ENCODE measurements around the gene GLI3.

GLI3 gene

DNA sequence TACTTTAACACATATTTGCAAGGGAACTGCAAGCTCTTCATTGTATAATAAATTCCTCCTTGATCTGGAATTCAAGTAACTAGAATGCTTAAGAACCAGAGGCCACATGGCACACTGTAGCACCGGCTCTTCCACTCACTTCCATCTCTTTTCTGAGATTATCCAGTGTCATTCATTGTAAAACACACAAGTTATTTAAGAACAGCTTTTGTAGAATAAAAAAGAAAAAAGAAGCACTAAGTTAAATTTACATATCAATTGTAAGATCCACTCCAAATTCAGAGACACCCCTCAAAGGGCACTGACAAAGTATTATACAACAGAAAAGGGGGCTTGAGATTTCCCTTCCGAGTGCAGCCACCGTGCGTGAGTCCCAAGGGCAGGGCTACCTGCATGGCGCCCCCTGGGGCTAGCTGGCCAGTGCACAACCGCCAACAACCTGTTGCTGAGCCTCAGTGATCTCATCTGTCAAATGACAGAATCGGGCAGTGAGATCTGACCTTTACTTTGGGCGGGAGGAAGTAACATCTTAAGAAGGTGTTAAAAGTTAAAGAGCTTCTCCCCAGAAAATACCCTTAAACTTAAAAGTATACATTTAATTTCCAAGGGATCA, 12.5 kb downstream of the GLI3 start:
- DNase-seq (ENCODE audit: low read depth): no peak
- no peak overlapping the region for H3K4me3 ChIP-seq (ENCODE audit: low read length)
- TF ChIP-seq, protein P1, sequence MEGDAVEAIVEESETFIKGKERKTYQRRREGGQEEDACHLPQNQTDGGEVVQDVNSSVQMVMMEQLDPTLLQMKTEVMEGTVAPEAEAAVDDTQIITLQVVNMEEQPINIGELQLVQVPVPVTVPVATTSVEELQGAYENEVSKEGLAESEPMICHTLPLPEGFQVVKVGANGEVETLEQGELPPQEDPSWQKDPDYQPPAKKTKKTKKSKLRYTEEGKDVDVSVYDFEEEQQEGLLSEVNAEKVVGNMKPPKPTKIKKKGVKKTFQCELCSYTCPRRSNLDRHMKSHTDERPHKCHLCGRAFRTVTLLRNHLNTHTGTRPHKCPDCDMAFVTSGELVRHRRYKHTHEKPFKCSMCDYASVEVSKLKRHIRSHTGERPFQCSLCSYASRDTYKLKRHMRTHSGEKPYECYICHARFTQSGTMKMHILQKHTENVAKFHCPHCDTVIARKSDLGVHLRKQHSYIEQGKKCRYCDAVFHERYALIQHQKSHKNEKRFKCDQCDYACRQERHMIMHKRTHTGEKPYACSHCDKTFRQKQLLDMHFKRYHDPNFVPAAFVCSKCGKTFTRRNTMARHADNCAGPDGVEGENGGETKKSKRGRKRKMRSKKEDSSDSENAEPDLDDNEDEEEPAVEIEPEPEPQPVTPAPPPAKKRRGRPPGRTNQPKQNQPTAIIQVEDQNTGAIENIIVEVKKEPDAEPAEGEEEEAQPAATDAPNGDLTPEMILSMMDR (IDR thresholded peaks at IDR 0.05; ENCODE audit: insufficient read depth, low read depth, low read length, missing control alignments): no peak

DNA sequence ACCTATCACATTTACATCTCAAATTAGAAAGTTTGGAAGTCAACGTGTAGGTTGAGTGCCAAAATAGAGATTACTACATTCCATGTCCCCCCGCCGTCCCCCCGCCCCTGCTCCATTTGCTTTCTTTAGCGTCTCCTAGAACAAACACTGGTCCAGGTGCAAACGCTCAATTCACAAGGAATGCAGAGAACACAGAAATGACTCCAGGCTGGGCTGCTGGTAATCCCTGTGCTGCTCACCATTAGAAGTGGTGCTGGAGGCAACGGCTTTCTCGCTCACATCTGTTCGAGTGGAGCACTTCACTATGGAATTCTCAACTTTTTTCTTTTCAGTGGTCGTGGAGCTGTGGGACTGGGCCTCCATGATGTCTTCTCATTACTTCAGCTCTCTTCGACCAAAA, 14.1 kb downstream of the GLI3 start:
- no peak overlapping the region for H3K4me3 ChIP-seq (ENCODE audit: low read length)
- DNase-seq (ENCODE audit: low read depth): no peak
- TF ChIP-seq, protein P1 (IDR thresholded peaks at IDR 0.05; ENCODE audit: insufficient read depth, low read depth, low read length, missing control alignments): no peak

DNA sequence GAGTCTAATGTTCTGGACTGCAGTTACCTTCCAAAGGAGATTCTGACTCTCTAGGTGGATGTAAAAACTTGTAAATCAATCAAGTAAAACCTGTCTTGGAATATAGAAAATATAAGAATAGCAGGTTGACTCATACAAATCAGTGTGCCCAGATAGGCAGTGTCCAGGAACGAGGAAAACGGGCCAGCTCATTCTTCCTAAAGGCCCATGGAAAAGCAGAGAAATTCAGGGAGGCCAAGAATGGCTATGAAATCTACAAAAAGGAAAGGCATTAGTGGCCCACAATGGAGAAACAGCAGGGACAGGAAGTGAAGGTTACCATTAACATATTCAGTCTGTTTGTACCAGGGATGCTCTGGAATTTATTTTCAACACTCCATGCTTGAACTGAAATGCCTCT, 14.9 kb downstream of the GLI3 start:
- H3K4me3 ChIP-seq (ENCODE audit: low read length): no peak overlapping the region
- DNase-seq (ENCODE audit: low read depth): no peak
- TF ChIP-seq, protein P1 (IDR thresholded peaks at IDR 0.05; ENCODE audit: insufficient read depth, low read depth, low read length, missing control alignments): no peak

DNA sequence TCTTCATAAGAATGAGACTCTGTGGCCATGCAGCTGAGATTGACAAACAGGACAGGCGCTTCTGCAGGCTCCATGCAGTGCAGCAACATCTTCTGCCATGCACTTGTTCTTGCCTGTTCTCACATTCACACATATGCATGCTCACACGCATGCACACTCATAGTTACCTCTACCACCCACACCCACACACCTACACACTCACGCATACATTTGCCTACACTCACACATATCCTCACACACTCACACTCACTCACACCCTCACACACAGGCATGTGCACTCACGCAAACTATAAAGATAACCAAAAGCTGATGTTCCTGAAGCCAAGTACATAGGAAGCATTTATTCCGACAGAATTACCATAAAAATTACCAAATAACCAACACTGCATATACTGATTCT, 15.7 kb downstream of the GLI3 start:
- H3K4me3 ChIP-seq (ENCODE audit: low read length): no peak overlapping the region
- DNase-seq (ENCODE audit: low read depth): no peak
- TF ChIP-seq, protein P1 (IDR thresholded peaks at IDR 0.05; ENCODE audit: insufficient read depth, low read depth, low read length, missing control alignments): no peak

DNA sequence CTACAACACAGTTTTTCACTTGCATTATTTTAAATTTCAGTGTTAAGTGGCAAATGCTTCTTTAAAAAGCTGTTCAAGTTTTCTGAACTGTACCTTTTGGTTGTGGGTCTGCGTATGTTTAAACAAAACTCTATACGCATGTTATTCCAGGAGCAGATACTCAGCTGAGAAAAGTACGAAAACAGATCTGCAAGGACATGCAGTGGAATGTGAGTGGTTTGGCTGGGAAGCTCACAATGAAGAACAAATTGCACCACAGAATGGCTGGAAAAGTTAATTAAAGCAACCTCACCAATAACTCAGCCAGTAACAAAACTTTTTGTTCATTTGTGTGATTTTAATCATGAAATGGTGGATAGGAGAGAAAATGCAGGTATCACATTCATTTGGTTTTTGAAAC, 17.6 kb downstream of the GLI3 start:
- H3K4me3 ChIP-seq (ENCODE audit: low read length): peak overlapping the region; percentile 2
- TF ChIP-seq, protein P1 (IDR thresholded peaks at IDR 0.05; ENCODE audit: insufficient read depth, low read depth, low read length, missing control alignments): no peak
- DNase-seq (ENCODE audit: low read depth): peak; percentile 87

DNA sequence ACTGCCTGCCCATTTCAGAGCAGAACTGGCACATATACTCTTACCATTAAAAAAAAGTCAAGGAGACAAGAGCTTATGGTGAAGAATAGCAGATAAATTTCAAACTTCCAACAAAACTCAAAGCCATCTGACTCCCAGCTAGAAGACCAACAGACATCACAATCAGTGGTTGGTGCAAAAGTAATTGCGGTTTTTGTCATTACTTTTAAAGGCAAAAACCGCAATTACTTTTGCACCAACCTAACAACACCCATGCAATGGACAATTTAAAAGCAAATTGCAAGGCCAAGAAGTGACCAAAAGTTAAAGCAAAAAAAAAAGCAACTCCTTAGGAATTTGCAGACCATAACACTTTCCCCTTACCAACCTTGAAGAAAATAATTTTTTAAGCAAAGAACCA, 18.8 kb downstream of the GLI3 start:
- no peak for DNase-seq (ENCODE audit: low read depth)

DNA sequence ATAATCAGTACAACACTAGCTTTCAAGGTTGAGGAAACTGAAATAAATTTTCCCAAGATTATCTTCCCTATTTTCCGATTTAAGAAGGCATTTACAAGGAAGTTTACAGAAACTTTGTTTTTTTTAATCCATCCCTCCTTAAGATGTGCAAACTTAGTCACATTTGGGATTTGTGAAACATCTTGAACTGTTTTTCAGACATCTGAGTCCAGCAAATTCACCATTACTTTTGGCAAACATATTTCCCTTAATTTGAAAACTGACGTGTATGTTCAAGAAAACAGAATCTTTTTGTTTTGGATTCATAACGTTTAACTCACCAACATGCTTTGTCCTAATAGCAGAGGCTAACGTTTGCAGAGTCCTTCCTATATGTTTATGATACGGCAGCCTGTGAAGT, 19.5 kb downstream of the GLI3 start:
- H3K4me3 ChIP-seq (ENCODE audit: low read length): no peak overlapping the region
- TF ChIP-seq, protein P1 (IDR thresholded peaks at IDR 0.05; ENCODE audit: insufficient read depth, low read depth, low read length, missing control alignments): no peak
- DNase-seq (ENCODE audit: low read depth): no peak

More for the DNA sequence above, 18.8 kb downstream of the GLI3 start:
- H3K4me3 ChIP-seq (ENCODE audit: low read length): no peak overlapping the region
- TF ChIP-seq, protein P1 (IDR thresholded peaks at IDR 0.05; ENCODE audit: insufficient read depth, low read depth, low read length, missing control alignments): no peak
